Endothelial cell of umbilical vein (primary cell): ENCODE measurements around the gene HS3ST3A1. TPM values are rescaled to one million over a fixed set of nuclear protein-coding genes. Genes with fewer than 3 reads are reported as not detected.

Source experiments
- BruUV-seq: library from RNA; stranded (reverse); fragments of 400-500 nt; replicated peaks from 2 replicates; lab custom pipeline; 2021; lab: Mats Ljungman, UMichigan
- CTCF ChIA-PET: fragments of 300-600, 350-600 bp; sonication (Branson Sonifier 250); formaldehyde crosslinking; loops from one replicate; lab custom pipeline; 2021; ENCODE audit warnings: antibody characterized with exemption, inconsistent platforms; lab: Charles Lee
- POLR2A ChIA-PET: fragments of 300-600, 350-600 bp; sonication (Branson Sonifier 250); formaldehyde crosslinking; loops from one replicate; lab custom pipeline; 2021; ENCODE audit warnings: antibody characterized with exemption, inconsistent platforms; lab: Charles Lee
- DNase-seq: peaks from one replicate; pipeline ENCODE4 v3.0.0-alpha.2; 2011; ENCODE audit warnings: low read depth, low spot score
- FAIRE-seq: peaks from 2 replicates; lab custom pipeline; 2011; peaks lifted over from hg19 to GRCh38; lab: Jason Lieb, UNC
- H2AFZ ChIP-seq: 2 replicates; pipeline ENCODE4 v1.6.0; 2012; ENCODE audit warnings: low read depth, low read length, control low read depth, inconsistent platforms
- H3K27ac ChIP-seq: 2 replicates; pipeline ENCODE4 v1.5.1; 2011; ENCODE audit warnings: low read depth, mild to moderate bottlenecking, control low read depth, low read length, moderate library complexity; ENCODE audit not compliant: insufficient read depth
- H3K27me3 ChIP-seq, 2 experiments: 2 replicates each; pipeline versions ENCODE4 v1.6.0 to v1.6.1; 2011; ENCODE audit warnings: low read length in 2 of 2, mixed read lengths in 1 of 2; ENCODE audit not compliant: control insufficient read depth in 2 of 2, insufficient read depth in 2 of 2
- H3K36me3 ChIP-seq, 2 experiments: 2 replicates in 1 of 2; 3 replicates in 1 of 2; pipeline ENCODE4 v1.5.1; 2011; ENCODE audit warnings: low read length in 2 of 2, mild to moderate bottlenecking in 1 of 2, moderate library complexity in 1 of 2; ENCODE audit not compliant: control insufficient read depth in 2 of 2, insufficient read depth in 2 of 2; ENCODE audit errors: extremely low read depth in 1 of 2
- H3K4me1 ChIP-seq: 3 replicates; pipeline ENCODE4 v1.5.1; 2011; ENCODE audit warnings: mild to moderate bottlenecking, low read length; ENCODE audit not compliant: control insufficient read depth, insufficient read depth; ENCODE audit errors: extremely low read depth
- H3K4me2 ChIP-seq: 2 replicates; pipeline ENCODE4 v1.6.1; 2011; ENCODE audit warnings: low read length, control low read depth, mixed read lengths; ENCODE audit not compliant: insufficient read depth
- H3K4me3 ChIP-seq, 3 experiments: fragments of 200-600 bp in 1 of 3; sonication (generic), shearing (Covaris generic) in 1 of 3; replicated peaks in 1 of 3; 2 replicates each; pipeline ENCODE4 v1.5.1; 2011 to 2016; ENCODE audit warnings: control low read depth in 3 of 3, low read length in 3 of 3, mild to moderate bottlenecking in 2 of 3, inconsistent platforms in 1 of 3, low read depth in 1 of 3, moderate library complexity in 1 of 3; ENCODE audit not compliant: insufficient read depth in 1 of 3
- H3K79me2 ChIP-seq: 2 replicates; pipeline ENCODE4 v1.6.0; 2012; ENCODE audit warnings: low read length, inconsistent platforms; ENCODE audit not compliant: control insufficient read depth, insufficient read depth
- H3K9ac ChIP-seq: replicated peaks from 2 replicates; pipeline ENCODE3; 2011; ENCODE audit warnings: low read length, control low read depth; ENCODE audit not compliant: insufficient read depth; ENCODE audit errors: extremely low read depth
- H3K9me1 ChIP-seq: replicated peaks from 3 replicates; pipeline ENCODE4 v1.6.0; 2011; ENCODE audit warnings: mild to moderate bottlenecking, low read length; ENCODE audit not compliant: control insufficient read depth, insufficient read depth; ENCODE audit errors: extremely low read depth
- H3K9me3 ChIP-seq: replicated peaks from 2 replicates; pipeline ENCODE4 v1.5.1; 2012; ENCODE audit warnings: low read length, inconsistent platforms; ENCODE audit not compliant: control insufficient read depth, insufficient read depth
- H4K20me1 ChIP-seq: replicated peaks from 2 replicates; pipeline ENCODE3; 2011; ENCODE audit warnings: mild to moderate bottlenecking, low read length; ENCODE audit not compliant: control insufficient read depth, insufficient read depth; ENCODE audit errors: extremely low read depth
- EZH2 ChIP-seq: IDR thresholded peaks from 2 replicates; pipeline ENCODE4 v1.6.1; 2012; ENCODE audit warnings: borderline replicate concordance, low read depth, mild to moderate bottlenecking, moderate library complexity, low read length, inconsistent platforms; ENCODE audit not compliant: severe bottlenecking
- FOS ChIP-seq: IDR thresholded peaks from 2 replicates; pipeline ENCODE4 v1.6.1; 2011; ENCODE audit warnings: mild to moderate bottlenecking, low read length, moderate library complexity, borderline replicate concordance; ENCODE audit not compliant: insufficient read depth
- GATA2 ChIP-seq: IDR thresholded peaks from 2 replicates; pipeline ENCODE4 v1.7.0; 2011; ENCODE audit warnings: low read depth, mild to moderate bottlenecking, moderate library complexity, mixed read lengths, low read length; ENCODE audit not compliant: insufficient read length, insufficient read depth
- JUN ChIP-seq: IDR thresholded peaks from 2 replicates; pipeline ENCODE4 v1.6.1; 2011; ENCODE audit warnings: borderline replicate concordance, low read depth; ENCODE audit not compliant: insufficient read length, insufficient read depth
- MYC ChIP-seq: IDR thresholded peaks from one replicate; pipeline ENCODE4 v1.6.1; 2011; ENCODE audit warnings: mild to moderate bottlenecking, low read depth, low read length
- POLR2A ChIP-seq: IDR thresholded peaks from 2 replicates; pipeline ENCODE4 v1.6.1; 2012; ENCODE audit warnings: low read depth, mild to moderate bottlenecking, control low read depth, low read length
- POLR2AphosphoS5 ChIP-seq: IDR thresholded peaks from 2 replicates; pipeline ENCODE4 v1.6.1; 2012; ENCODE audit warnings: low read depth, mild to moderate bottlenecking, control low read depth, low read length, moderate library complexity; ENCODE audit not compliant: insufficient read depth
- dilution Hi-C: fragments of 300-500 bp; cut with MboI; formaldehyde crosslinking; loops from one replicate; pipeline ENCODE4 v1.15.0; 2019; ENCODE audit warnings: low sequenced_read_pairs; ENCODE audit not compliant: extremely low pct_ligation_motif_present
- intact Hi-C: fragments of 100-400 bp; cut with micrococcal nuclease; formaldehyde crosslinking; loops from one replicate; pipeline ENCODE4 v1.10.0; 2022
- polyA plus RNA-seq, 4 experiments: library from polyadenylated mRNA; depleted of rRNA in 3 of 4; stranded (reverse) in 3 of 4; unstranded in 1 of 4; fragments of >200 nt; gene quantifications; 2 replicates each; pipeline versions ENCODE4 v1.2.1 to v1.2.3, GENCODE V29; 2011 to 2012; ENCODE audit warnings: missing spikeins in 1 of 4
- total RNA-seq: library from RNA; stranded (reverse); gene quantifications from 2 replicates; pipeline ENCODE4 v1.2.3, GENCODE V29; 2021
- TF ChIP-seq, protein P1 (sequence below), 2 donors: IDR thresholded peaks; 1 replicate in 1 of 2; 2 replicates in 1 of 2; pipeline ENCODE4 v1.5.1; 2011; ENCODE audit warnings: low read length in 2 of 2, mild to moderate bottlenecking in 2 of 2, moderate library complexity in 2 of 2, control low read depth in 1 of 2, inconsistent platforms in 1 of 2, low read depth in 1 of 2; ENCODE audit not compliant: insufficient read depth in 1 of 2; ENCODE audit errors: extremely low read depth in 1 of 2
- TF ChIP-seq, protein P2 (sequence below): IDR thresholded peaks from 2 replicates; pipeline ENCODE4 v1.6.1; 2011; ENCODE audit not compliant: insufficient read depth, insufficient read length

Gene HS3ST3A1
- total and polyA plus RNA-seq, 2 donors (not counting 3 experiments of a cell fraction or from before 2014, with no cell fraction given) = not detected

DNA sequence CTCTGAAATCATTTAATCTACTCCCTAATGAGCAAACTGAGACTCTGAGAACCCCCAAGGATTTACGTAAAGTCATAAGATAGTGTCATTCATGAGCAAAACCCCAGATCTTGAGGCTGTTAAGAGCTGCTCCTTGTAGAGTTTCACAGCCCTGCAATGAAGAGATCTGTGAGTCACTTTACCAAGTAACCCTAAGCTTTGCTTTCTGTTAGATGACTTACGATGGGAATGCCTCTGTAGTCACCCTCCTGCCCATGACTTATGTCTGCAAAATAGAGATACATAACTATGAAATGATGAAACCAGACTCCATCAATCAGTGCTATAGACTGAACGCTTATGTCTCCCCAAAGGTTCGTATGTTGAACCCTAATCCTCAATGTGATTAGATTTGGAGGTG lies 117.7 kb downstream of the HS3ST3A1 start:
- TF ChIP-seq MYC (no peak), GATA2 (no peak), FOS (no peak), POLR2AphosphoS5 (no peak), JUN (no peak), POLR2A (no peak), EZH2 (no peak)
- TF ChIP-seq, protein P1, sequence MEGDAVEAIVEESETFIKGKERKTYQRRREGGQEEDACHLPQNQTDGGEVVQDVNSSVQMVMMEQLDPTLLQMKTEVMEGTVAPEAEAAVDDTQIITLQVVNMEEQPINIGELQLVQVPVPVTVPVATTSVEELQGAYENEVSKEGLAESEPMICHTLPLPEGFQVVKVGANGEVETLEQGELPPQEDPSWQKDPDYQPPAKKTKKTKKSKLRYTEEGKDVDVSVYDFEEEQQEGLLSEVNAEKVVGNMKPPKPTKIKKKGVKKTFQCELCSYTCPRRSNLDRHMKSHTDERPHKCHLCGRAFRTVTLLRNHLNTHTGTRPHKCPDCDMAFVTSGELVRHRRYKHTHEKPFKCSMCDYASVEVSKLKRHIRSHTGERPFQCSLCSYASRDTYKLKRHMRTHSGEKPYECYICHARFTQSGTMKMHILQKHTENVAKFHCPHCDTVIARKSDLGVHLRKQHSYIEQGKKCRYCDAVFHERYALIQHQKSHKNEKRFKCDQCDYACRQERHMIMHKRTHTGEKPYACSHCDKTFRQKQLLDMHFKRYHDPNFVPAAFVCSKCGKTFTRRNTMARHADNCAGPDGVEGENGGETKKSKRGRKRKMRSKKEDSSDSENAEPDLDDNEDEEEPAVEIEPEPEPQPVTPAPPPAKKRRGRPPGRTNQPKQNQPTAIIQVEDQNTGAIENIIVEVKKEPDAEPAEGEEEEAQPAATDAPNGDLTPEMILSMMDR (IDR thresholded peaks at IDR 0.05; ENCODE audit: extremely low read depth in 1 of 2, insufficient read depth in 1 of 2, low read depth in 1 of 2, low read length in 2 of 2) = no peak
- TF ChIP-seq, protein P2, sequence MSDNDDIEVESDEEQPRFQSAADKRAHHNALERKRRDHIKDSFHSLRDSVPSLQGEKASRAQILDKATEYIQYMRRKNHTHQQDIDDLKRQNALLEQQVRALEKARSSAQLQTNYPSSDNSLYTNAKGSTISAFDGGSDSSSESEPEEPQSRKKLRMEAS = no peak
- CTCF ChIA-PET = no interaction called here
- H3K4me2 ChIP-seq = no peak overlapping the region

More for the DNA sequence above, 117.7 kb downstream of the HS3ST3A1 start:
- no peaks in the 10 kb centered on the region for H3K27me3 ChIP-seq
- H3K79me2 ChIP-seq = no peaks in the 10 kb centered on the region
- FAIRE-seq = no peak
- intact Hi-C loops (no loop called here), dilution Hi-C loops (no loop called here)
- H3K36me3 ChIP-seq = no peaks in the 10 kb centered on the region
- no peak overlapping the region for H2AFZ ChIP-seq
- H3K9me3 ChIP-seq = peaks cover 2% of the 10 kb centered on the region
- no peaks in the 10 kb centered on the region for H3K4me1 ChIP-seq
- H3K9ac ChIP-seq = no peak overlapping the region
- no peaks in the 10 kb centered on the region for H4K20me1 ChIP-seq
- DNase-seq = no peak
- H3K9me1 ChIP-seq = no peaks in the 10 kb centered on the region
- BruUV-seq = no TSS peak
- H3K27ac ChIP-seq = no peak overlapping the region
- no peak overlapping the region for H3K4me3 ChIP-seq
- POLR2A ChIA-PET = no interaction called here
